ENCODE results near the gene DMRTB1. TPM values are rescaled to one million over a fixed set of nuclear protein-coding genes. Genes with fewer than 3 reads are reported as not detected.

The DMRTB1 gene
- total RNA-seq, 1 experiment from 2014 or later: not detected

- no peak for ATAC-seq
Measured at GRCh38 chr1:53511323-53511932, 52.2 kb downstream of the DMRTB1 start.

More at GRCh38 chr1:53511323-53511932, 52.2 kb downstream of the DMRTB1 start:
- BruUV-seq (replicated peaks): no TSS peak
- Histone ChIP-seq H3K4me1 (ENCODE audit: control insufficient read depth in 1 of 2, insufficient read depth in 2 of 2, low read length in 2 of 2) (peaks cover 0 to 7% of the 10 kb centered on the region in 2 experiments; a peak in 2 of 4 replicates), H4K20me1 (ENCODE audit: insufficient read depth) (no peaks in the 10 kb centered on the region), H3K9me3 (ENCODE audit: control insufficient read depth in 1 of 2, insufficient read depth in 1 of 2, low read depth in 1 of 2, low read length in 2 of 2) (no peaks in the 10 kb centered on the region), H3K9me2 (ENCODE audit: insufficient read depth) (no peaks in the 10 kb centered on the region), H3K9ac (ENCODE audit: low read length) (no peak overlapping the region), H3K27ac (ENCODE audit: low read depth, low read length) (no peak overlapping the region), H2AFZ (ENCODE audit: low read depth, low read length, poor library complexity, severe bottlenecking) (no peak overlapping the region), H3K27me3 (ENCODE audit: insufficient read depth, low read length) (no peaks in the 10 kb centered on the region), H3K36me3 (ENCODE audit: control insufficient read depth in 1 of 2, insufficient read depth in 2 of 2, low read length in 2 of 2) (no peaks in the 10 kb centered on the region), H3K4me3 (replicated peaks in 1 of 2; ENCODE audit: low read depth in 1 of 2, low read length in 2 of 2) (no peak overlapping the region), H3K4me2 (ENCODE audit: low read length) (no peak overlapping the region), H3K79me2 (ENCODE audit: insufficient read depth, low read length) (no peaks in the 10 kb centered on the region)
- no peak for TF ChIP-seq ZBTB33 (IDR thresholded peaks at IDR 0.05; ENCODE audit: extremely low read depth, insufficient replicate concordance, low read length)
- TF ChIP-seq ATF3 (IDR thresholded peaks at IDR 0.05): no peak
- TF ChIP-seq JUND (IDR thresholded peaks at IDR 0.05): no peak
- no peak for TF ChIP-seq SRF (IDR thresholded peaks at IDR 0.05; ENCODE audit: low read depth)
- no peak for TF ChIP-seq REST (IDR thresholded peaks at IDR 0.05; ENCODE audit: low read depth)
- no peak for TF ChIP-seq RAD21 (IDR thresholded peaks at IDR 0.05; ENCODE audit: low read depth)
- no peak for DNase-seq (ENCODE audit: low read depth, low spot score)
- ChIA-PET POLR2A (no interaction called here), CTCF (no interaction called here), RAD21 (ENCODE audit: low non-redundant PET in 1 of 2, low total read pairs in 2 of 2, uncharacterized antibody in 2 of 2, unreplicated experiment in 2 of 2) (no interaction called here)
- intact Hi-C loops (cut with micrococcal nuclease): no loop called here
